Fibroblast of skin of left quadriceps (primary cell): ENCODE results near the gene SAT2.
"Not testable (repeated sequence)": the region's sequence is repeated elsewhere in the genome, so short reads cannot be mapped to it uniquely, and the experiment has no call there.

ENCODE experiments used
- DNase-seq, 2 experiments: peaks; one replicate each; pipeline ENCODE4 v3.0.0-alpha.2; 2013; ENCODE audit warnings: low read depth in 2 of 2

Gene SAT2

GRCh38 chr17:7627250-7628121 lies at the start of gene SAT2:
Gene SAT2 (minus strand): TSS chr17:7627821. CDS start chr17:7627635, 186 bp downstream.
- DNase-seq: peak; percentile 84 to 88

GRCh38 chr17:7676533-7676932 lies 48.9 kb upstream of the SAT2 start:
- DNase-seq: no peak

- no peak for DNase-seq
These were observed 47.3 kb upstream of the SAT2 start for GRCh38 chr17:7674934-7675333.

- no peak for DNase-seq
These were observed 45.6 kb upstream of the SAT2 start for GRCh38 chr17:7673239-7673638.

- no peak for DNase-seq
These were observed 40.9 kb upstream of the SAT2 start for GRCh38 chr17:7668482-7668881.

- DNase-seq: no peak
These were observed 40.2 kb upstream of the SAT2 start for GRCh38 chr17:7667656-7668406.

GRCh38 chr17:7656958-7657609 lies 29.5 kb upstream of the SAT2 start:
- no peak for DNase-seq

- DNase-seq: no peak
These were observed 27.9 kb upstream of the SAT2 start for GRCh38 chr17:7655541-7655840.

- DNase-seq: no peak
These were observed 27.4 kb upstream of the SAT2 start for GRCh38 chr17:7654832-7655540.

GRCh38 chr17:7652388-7653356 lies 25.1 kb upstream of the SAT2 start:
- DNase-seq: no peak

- no peak for DNase-seq
These were observed 24.2 kb upstream of the SAT2 start for GRCh38 chr17:7651665-7652387.

- DNase-seq: no peak
These were observed 23.6 kb upstream of the SAT2 start for GRCh38 chr17:7651097-7651664.

- DNase-seq: no peak
These were observed 23.0 kb upstream of the SAT2 start, which contains the start of gene ATP1B2 for GRCh38 chr17:7650509-7651096. Gene ATP1B2 (plus strand): TSS chr17:7650926. CDS start chr17:7651519, 593 bp downstream.

- no peak for DNase-seq
These were observed 19.4 kb upstream of the SAT2 start for GRCh38 chr17:7647018-7647417.

- DNase-seq: no peak
These were observed 18.8 kb upstream of the SAT2 start for GRCh38 chr17:7646457-7646856.

GRCh38 chr17:7644775-7645174 lies 17.2 kb upstream of the SAT2 start:
- DNase-seq: no peak

GRCh38 chr17:7641635-7642034 lies 14.0 kb upstream of the SAT2 start:
- not testable (repeated sequence) for DNase-seq

GRCh38 chr17:7640783-7641182 lies 13.2 kb upstream of the SAT2 start:
- DNase-seq: no peak

- DNase-seq: no peak
These were observed 8.5 kb upstream of the SAT2 start for GRCh38 chr17:7636163-7636562.
